NCI-H1694 (cell line): ENCODE measurements around the gene PDXP.
A peak's percentile ranks its signal among the peaks of the same experiment; 100 is the strongest.
"Not testable (repeated sequence)": the region's sequence is repeated elsewhere in the genome, so short reads cannot be mapped to it uniquely, and the experiment has no call there.

Experiments used
- DNase-seq: peaks from one replicate; lab custom pipeline; 2025; lab: John Stamatoyannopoulos, UW

The PDXP gene

DNA sequence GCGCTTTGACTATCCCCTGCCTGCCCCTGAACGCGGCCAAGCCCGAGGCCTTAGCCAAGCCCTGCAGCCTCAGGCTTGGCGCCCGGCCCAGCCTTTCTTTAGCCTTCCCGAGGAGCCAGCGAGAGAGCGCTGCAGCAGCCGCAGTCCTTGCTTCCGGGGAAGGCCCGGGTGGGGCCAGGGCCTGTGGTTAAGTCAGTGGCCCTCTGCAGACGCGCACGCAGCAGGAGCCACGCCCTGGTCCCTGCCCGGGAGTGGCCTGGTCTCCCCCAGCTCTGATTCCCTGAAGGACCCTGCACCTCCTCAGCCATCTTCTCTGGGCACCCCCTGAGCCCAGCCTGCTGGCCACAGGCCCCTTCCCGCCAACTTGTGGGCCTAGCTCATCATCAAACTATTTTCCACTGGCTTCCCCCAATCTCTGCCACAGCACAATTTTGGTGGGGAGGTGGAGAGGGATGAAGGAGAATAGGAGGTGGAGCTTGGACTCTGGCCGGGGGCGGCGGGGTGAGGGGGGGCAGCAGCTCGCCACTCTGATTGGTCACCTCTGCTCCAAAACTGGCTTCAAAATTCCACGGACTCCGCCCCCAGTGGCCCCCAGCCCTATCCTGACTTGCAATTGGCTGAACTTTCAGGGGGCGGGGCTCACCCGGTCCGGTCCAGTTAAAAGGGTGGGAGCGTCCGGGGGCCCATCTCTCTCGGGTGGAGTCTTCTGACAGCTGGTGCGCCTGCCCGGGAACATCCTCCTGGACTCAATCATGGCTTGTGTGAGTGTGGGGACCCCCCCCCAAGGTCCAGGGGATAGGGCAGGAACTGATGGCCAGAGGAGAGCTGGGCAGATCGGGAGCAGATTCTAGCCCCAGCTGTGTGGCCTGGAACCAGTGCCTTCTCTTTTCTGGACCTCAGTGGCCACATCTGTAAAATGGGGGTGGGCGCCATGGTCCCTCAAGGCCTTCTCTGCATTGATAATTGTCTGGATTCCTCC is 16.7 kb downstream of the PDXP start, which contains the start of gene LGALS1:
LGALS1 (plus strand) TSS at position 686 of the 979 bp plus-strand sequence; CDS start at position 753, 67 bp downstream.
- DNase-seq: no peak

DNA sequence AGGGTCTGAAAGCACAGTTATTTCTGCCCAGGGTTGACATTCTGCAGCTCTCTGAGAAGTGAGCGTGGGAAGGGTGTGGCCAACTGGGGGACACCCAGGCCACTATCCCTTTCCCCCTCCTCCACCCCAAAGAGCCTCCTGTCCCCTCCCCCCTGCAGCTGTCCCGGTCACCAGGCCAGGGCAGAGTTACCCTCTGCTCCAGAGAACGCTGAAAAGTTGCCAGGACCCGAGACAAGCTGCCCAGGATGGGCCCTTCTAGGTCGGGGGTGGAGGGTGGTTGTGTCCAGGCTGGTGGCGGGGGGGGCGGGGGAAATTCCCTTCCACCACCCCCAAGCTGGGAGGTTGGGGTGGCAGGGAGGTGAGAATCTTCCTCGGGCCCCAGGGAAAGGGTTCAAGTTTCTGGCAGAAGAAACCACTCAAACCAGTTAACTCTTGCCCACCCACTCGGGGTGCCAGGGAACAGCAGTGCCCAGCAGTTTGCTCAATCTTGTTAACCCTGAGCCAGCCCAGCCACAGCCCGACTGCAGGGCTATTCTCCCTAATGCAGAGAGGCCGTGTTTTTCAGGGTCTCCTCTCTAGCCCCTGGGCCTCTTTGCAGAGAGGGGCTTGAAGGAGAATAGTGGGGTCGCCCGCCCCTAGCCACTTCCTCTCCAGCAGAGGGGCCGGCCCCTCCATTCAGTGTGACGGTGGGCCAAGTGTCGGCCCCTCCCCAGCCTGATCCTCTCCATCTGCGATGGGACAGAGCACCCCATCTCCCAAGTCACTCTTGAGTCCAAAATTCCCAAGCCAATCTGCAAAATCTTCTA is 17.6 kb downstream of the PDXP start:
- DNase-seq: no peak

DNA sequence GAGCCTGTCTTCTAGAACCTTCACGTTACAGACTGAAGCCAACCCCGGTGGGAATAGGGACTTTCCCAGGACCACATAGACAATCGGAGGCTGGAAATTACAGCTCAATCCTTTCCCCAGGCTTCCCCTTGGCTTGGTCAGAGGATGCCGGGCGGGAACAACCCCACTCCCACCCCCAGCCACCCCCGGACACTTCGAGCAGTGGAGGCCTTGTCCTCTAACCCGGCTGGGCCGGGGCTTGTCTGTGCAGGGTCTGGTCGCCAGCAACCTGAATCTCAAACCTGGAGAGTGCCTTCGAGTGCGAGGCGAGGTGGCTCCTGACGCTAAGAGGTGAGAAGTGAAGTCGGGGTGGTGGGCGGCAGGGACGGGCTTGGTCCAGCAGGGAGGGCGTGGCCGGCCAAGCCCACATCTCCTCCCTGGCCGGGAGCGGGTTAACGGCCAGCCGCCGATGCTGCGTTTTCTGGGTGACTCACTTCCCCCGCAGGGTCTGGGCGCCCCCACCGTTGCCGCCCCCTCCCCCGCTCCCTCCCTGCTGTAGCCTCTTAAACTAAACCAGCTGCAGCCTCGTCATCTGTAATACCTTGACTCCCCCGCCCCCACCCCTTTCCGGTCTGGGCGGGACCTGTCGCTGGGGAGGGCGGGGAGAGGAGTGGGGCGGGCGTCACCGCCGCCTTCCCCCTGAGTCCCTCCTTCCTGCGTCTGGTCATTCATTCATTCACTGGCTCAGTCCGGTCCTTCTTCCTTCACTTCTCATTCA is 18.4 kb downstream of the PDXP start:
- DNase-seq: no peak

DNA sequence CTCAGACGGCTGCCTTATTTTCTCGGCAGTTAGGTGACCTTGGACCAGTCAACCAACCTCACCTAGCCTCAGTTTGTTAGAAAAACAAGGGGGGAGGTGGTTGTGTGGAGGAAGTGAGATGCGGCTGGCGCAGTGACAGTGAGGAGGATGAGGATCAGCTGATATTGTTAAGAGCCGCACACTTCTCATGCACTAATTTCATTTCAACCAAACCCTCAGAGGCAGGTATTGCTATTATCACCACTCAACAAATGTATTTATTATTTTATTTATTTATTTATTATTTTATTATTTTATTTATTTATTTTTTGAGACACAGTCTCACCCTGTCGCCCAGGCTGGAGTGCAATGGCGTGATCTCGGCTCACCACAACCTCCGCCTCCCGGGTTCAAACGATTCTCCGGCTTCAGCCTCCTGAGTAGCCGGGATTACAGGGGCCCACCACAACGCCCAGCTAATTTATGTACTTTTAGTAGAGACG is 19.0 kb downstream of the PDXP start:
- no peak for DNase-seq

DNA sequence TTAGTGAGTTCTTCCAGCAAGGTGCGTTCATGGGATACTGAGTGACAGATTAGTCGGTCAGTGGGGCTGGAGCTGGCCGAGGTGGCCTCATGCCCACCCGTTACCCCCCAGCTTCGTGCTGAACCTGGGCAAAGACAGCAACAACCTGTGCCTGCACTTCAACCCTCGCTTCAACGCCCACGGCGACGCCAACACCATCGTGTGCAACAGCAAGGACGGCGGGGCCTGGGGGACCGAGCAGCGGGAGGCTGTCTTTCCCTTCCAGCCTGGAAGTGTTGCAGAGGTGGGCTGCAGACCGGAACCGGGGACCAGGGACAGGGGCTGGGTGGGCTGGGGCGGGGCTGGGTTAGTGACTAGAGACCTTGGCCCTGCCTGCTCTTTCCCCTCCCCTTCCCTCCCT is 19.8 kb downstream of the PDXP start:
- no peak for DNase-seq

DNA sequence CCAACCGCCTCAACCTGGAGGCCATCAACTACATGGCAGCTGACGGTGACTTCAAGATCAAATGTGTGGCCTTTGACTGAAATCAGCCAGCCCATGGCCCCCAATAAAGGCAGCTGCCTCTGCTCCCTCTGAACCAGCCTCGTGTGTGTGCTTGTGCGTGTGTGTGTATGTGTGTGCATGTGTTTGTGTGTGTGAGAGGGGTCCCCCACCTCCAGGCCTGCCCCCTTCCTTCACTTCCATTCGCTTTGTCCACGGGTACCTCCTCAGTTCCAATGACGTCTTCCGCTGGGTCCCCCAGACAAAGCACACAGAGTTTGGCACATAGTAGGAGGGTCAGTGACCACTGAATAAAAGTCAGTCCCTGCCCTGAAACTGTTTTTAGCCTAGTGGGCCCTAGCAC is 21.1 kb downstream of the PDXP start:
- DNase-seq: no peak

DNA sequence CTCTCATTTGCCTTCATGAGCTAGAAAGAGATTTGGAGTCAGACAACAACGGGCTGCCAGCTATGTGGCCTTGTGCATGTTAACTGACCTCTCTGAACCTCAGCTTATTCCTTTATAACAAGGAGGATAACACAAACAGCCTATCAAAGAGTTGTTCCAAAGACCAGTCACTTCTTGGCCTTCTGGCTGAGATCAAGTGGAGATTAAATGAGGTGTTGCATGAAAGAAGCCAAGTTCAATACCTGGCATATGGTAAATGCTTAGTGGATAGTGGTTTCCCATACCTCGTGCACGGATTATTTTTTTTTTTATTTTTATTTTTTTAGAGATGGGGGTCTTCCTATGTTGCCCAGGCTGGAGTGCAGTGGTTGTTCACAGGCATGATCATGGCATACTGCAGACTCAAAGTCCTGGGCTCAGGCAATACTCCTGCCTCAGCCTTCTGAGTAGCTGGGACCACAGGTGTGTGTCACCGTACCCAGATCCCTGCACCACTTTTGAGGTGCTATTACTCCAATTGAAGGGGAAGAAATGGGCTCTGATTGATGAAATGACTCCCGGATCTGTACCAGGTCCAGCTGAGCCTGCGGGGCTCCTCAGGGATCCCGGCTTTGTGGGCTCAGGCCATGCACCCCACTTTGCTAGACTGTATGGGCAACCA is 21.8 kb downstream of the PDXP start:
- DNase-seq: no peak

DNA sequence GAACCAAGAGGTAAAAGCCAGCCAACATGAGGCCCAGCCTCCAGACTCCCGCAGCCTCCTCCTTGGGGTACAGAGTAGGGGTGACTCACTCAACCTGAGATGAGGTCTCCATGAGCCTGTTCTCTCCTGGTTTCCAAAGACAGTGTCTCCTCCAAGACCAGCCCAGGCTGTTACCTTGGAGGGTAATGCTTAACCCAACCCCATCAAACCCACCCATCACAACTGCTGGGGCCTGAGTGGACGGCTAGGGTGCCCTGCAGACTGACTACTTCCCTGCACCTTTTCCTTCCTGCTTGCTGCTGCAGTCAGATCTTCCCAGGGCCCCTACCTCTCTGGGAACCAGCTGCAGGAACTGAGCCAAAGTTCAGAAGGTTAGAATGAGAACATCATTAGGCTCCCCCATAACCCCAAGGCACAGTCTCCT is 22.5 kb downstream of the PDXP start:
- DNase-seq: no peak

DNA sequence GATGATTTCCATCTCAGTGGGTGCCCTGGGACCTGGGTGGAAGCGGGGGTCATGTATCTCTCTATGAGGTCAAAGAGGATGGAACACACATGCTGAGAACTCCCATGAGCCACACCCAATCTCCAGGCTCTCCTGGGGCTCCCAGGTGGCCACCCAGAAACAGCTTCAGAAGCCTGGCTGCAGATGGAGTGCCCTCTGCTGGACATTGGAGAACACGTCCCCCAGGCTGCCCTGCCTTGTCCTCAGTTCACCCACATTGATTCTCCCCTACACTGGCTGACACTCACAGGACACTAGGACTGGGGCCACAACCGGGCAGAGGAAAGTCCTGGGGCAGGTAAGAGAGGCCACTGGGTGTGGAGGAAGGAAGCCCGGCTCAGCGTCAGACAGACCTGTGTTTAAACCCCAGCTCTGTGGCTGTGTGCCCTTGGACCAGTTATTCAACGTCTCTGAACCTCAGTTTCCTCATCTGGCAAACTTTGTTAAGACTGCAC is 23.1 kb downstream of the PDXP start:
- DNase-seq: peak; percentile 20

DNA sequence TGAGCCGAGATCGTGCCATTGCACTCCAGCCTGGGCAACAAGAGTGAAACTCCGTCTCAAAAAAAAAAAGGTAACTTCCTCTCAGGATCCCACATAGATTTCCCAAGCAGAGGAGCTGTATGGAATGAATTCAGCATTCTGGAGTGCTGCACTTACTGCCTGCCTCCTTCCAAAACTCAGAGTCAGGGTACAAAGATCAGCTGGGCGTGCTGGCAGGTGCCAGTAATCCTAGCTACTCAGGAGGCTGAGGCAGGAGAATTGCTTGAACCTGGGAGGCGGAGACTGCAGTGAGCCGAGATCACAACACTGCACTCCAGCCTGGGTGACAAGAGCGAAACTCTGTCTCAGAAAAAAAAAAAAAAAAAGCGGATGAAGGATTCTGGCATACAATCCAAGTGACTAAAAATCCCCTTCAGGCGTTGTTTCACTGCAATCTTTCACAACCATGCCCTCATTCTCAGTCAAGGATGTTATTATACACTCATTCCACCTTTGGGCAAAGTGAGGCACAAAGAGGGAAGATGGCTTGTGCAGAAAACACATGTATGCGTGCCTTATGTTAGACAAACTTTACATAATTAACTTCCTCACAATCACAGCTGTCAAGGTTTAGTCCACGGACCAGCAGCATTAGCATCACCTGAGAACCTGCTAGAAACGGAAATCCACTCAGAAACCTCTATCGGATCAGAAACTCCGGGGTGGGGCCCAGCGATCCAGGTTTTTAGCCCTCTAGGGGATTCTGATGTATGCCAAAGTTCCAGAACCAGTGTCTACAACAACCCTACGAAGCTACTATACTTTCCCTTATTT is 26.5 kb downstream of the PDXP start:
- DNase-seq: no peak

DNA sequence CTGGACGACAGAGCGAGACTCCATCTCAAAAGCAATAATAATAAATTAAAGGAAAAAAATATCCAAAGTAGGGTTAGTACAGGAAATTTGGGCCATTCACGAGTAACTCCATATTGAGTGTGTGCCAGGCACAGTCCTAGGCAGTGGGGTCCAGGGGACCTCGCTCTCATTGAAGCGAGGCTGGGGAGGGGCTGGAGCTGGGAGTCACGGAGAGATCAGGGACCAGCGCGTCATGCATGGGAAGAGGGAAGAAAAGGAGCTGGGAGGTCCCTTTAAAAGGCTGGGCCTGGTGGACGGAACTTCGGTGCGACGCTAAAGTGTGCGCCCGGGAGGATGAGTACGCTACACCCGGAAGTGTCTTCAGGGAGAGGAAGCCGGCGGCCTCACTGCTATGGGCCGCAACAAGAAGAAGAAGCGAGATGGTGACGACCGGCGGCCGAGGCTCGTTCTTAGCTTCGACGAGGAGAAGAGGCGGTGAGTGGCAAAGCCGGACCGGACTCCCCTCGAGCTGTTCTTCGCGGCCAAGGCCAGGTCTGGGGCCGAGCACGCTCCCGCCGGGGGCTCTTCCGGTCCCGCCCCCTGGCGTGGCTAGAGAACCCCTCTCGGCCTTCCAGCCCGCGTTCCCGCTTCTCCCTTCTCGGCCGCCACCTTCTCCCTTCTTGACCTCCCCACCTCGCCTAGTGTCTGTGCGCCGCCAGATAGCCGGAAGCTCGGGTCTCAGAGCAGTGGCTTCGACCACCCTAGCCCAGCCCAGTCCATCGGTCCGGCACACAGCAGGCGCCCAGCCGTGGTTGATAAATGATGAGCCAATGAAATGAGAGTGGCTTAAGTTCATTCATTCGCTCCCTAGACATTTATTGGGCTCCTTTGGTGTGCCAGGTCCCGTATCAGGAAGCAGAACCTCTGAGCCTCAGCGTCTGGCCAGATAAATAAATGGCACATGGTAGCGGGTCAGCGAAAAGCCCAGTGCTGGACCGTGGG is 27.8 kb downstream of the PDXP start, which contains the start of gene NOL12:
NOL12 (plus strand) TSS at position 342 of the 981 bp plus-strand sequence; CDS start at position 392, 50 bp downstream.
- peak; percentile 52 for DNase-seq

DNA sequence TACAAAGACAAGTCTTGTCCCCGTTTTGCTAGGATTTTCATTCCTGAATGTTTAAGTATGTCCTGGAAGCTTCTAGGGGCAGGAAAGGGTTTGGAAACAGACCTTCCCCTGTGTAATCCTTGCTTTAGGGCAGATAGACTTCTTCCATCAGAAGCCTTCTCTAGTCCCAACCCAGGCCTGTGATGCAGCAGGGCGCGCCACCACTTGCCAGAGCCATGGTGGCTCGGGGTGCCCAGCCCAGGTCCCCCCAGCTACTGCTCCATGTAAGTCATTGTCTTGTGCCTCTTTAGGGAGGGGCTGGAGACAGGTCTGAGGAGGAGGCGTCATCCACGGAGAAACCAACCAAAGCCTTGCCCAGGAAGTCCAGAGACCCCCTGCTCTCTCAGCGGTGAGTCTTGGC is 31.9 kb downstream of the PDXP start:
- no peak for DNase-seq

DNA sequence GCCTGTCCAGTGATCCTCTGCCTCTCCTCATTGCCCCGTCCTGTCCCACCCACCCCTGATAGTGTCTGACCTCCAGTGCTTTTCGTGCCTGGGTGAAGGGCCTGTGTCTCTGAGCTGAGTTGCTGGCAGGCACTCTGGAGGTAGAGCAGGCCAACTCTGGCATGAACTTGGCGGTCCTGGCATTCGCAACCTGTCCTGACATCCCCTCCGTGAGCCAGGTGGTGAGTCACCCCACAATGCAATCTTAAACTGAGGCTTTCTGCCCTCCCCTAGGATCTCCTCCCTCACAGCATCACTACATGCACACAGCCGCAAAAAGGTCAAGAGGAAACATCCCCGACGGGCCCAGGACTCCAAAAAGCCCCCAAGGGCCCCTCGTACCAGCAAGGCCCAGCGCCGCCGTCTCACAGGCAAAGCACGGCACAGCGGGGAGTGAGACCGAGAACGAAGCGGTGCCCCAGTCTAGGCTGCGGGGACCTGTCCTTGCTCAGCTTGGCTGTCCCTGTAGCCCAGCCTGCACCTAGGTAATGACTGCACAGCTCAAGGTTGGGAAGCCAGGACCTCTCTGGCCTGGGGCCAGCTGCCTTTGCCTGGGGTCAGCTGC is 32.5 kb downstream of the PDXP start:
- no peak for DNase-seq

DNA sequence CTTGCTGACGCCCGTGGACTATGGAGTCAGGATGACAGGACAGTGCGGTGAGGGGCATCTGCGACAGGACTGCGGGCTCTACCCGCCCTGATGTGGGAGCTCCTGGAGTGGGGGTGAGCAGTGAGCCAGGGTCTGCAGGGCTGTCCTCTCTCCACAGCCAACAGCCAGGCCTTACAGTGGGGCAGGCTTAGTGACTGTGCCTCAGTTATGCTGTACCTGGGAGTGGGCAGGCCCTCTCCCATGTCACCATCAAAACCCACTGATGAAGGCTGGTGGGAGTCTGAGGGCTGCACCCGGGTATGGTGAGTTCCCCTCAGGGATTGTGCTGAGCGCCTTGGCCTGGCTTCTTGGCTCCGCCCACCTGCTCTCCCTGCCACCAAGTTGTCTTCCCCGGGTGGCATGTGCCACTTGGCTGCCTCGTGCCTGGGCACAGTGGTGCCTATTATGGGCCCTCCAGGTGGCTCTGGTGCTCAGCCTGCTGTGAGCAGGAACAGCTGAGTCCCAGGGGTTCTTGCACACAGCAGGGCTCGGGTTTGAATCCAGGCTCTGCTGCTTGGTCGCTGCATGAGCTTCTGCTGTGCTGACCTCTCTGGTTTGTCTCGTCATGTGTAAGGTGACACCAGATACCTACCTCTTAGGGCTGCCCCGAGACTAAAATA is 34.2 kb downstream of the PDXP start:
- no peak for DNase-seq

DNA sequence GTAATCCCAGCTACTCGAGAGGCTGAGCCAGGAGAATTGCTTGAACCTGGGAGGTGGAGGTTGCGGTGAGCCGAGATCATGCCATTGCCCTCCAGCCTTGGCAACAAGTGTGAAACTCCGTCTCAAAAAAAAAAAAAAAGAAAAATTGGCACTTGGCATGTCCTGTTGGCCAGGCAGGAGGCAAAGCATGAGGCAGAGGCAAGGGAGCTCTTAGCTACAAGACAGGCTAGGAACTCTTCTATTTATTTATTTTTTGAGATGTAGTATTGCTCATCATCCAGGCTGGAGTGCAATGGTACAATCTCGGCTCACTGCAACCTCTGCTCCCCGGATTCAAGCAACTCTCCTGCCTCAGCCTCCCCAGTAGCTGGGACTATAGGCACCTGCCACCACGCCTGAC is 35.6 kb downstream of the PDXP start:
- not testable (repeated sequence) for DNase-seq

DNA sequence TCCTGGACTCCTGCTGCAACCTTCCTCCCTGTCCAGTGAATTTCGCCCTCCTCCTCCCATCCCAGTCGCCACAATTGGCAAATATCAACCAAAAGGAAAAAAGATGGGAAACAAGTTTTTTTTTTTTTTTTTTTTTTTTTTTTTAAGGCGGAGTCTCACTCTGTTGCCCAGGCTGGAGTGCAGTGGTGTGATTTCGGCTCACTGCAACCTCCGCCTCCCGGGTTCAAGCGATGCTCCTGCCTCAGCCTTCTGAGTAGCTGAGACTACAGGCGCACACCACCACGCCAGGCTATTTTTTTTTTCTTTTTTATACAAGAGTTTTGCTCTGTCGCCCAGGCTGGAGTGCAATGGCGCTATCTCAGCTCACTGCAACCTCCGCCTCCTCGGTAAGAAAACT is 37.7 kb downstream of the PDXP start:
- not testable (repeated sequence) for DNase-seq

DNA sequence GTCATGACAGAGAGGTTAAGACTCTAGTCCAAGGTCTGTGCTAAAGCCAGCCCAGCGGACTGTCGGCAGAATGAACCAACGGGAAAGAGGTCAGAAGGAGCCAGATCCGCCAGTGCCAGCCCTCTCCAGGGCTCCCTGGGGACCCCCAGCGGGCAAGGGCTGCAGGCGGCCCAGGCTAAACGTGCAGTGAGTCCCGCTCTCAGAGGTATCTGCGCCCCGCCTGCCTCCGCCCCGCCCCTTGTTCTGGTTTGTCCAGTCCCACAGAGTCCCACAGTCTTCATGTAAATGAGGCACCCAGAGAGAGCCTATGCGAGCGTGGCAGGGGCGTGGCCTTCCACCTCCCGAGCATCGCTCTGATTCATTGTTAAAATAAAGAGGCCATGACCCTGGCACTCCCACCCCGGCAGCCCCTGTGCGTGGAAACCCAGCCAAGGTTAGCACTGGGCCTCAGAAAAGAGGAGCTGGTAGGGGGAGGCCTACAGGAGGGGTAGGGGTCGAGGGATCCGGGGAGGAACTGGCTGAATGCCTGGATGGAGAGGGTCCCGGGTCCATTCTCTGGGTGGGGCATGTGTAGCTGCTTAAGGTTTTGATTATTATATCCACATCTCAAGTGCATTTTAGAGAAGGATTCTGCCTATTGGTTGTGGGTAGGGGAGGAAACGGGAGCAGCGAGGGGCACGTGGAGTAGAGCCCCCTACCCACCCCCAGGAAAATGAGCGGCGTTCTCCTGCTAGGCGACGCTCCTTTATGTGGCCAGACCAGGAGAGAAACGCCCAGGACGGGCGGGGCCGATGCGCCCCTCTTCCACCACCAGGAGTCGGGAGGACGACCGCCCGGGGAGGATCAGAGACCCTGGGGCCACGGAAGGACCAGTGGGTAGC is 38.4 kb downstream of the PDXP start, which contains the start of gene TRIOBP:
TRIOBP (plus strand) TSS at position 392 of the 881 bp plus-strand sequence. CDS start 4,318 bp downstream, outside the sequence.
- peak; percentile 92 for DNase-seq
